ENCODE data around the gene GNB5.
"Not testable (repeated sequence)": the region's sequence is repeated elsewhere in the genome, so short reads cannot be mapped to it uniquely, and the experiment has no call there.

Gene GNB5

GRCh38 chr15:52113708-52114107 is 77.5 kb downstream of the GNB5 start:
- DNase-seq (ENCODE audit: low spot score): no peak

- no peak for DNase-seq (ENCODE audit: low spot score)
Observed at GRCh38 chr15:52113235-52113634, 78.0 kb downstream of the GNB5 start.

- DNase-seq (ENCODE audit: low spot score): peak; percentile 34
Observed at GRCh38 chr15:52112203-52112750, 78.9 kb downstream of the GNB5 start.

GRCh38 chr15:52111517-52112202 is 79.5 kb downstream of the GNB5 start:
- no peak for DNase-seq (ENCODE audit: low spot score)

- no peak for DNase-seq (ENCODE audit: low spot score)
Observed at GRCh38 chr15:52109559-52110451, 81.4 kb downstream of the GNB5 start.

- no peak for DNase-seq (ENCODE audit: low spot score)
Observed at GRCh38 chr15:52107238-52107637, 84.0 kb downstream of the GNB5 start.

GRCh38 chr15:52106641-52107040 is 84.6 kb downstream of the GNB5 start:
- DNase-seq (ENCODE audit: low spot score): no peak

- no peak for DNase-seq (ENCODE audit: low spot score)
Observed at GRCh38 chr15:52105846-52106245, 85.3 kb downstream of the GNB5 start.

- DNase-seq (ENCODE audit: low spot score): no peak
Observed at GRCh38 chr15:52104532-52105004, 86.6 kb downstream of the GNB5 start.

- DNase-seq (ENCODE audit: low spot score): no peak
Observed at GRCh38 chr15:52103217-52104207, 87.7 kb downstream of the GNB5 start.

- DNase-seq (ENCODE audit: low spot score): no peak
Observed at GRCh38 chr15:52102463-52102862, 88.7 kb downstream of the GNB5 start.

GRCh38 chr15:52101542-52102323 is 89.5 kb downstream of the GNB5 start:
- DNase-seq (ENCODE audit: low spot score): no peak

- DNase-seq (ENCODE audit: low spot score): no peak
Observed at GRCh38 chr15:52100807-52101442, 90.3 kb downstream of the GNB5 start.

- DNase-seq (ENCODE audit: low spot score): no peak
Observed at GRCh38 chr15:52099651-52100272, 91.4 kb downstream of the GNB5 start.

GRCh38 chr15:52098323-52098722 is 92.9 kb downstream of the GNB5 start:
- DNase-seq (ENCODE audit: low spot score): no peak

GRCh38 chr15:52097180-52097579 is 94.0 kb downstream of the GNB5 start:
- no peak for DNase-seq (ENCODE audit: low spot score)

GRCh38 chr15:52096536-52096935 is 94.7 kb downstream of the GNB5 start:
- not testable (repeated sequence) for DNase-seq (ENCODE audit: low spot score)

GRCh38 chr15:52095597-52096262 is 95.5 kb downstream of the GNB5 start:
- DNase-seq (ENCODE audit: low spot score): no peak
